ENCODE measurements around the gene DSCAM. TPM values are rescaled to one million over a fixed set of nuclear protein-coding genes. Genes with fewer than 3 reads are reported as not detected.

The DSCAM gene
- total and polyA plus RNA-seq, 10 donors = 0.02 to 2.7 (median 2.0) TPM

- intact Hi-C loops (cut with DNase I; ENCODE audit: low total_unique reads) = no loop called here
- no peaks in the 10 kb centered on the region for H3K4me1 ChIP-seq
- TF ChIP-seq POLR2A (IDR thresholded peaks at IDR 0.05) = no peak
- no peak for TF ChIP-seq POLR2AphosphoS5 (IDR thresholded peaks at IDR 0.05)
- TF ChIP-seq CTCF (IDR thresholded peaks at IDR 0.05 in 8 of 11, conservative IDR thresholded peaks at IDR 0.05 in 3 of 11) = no peak
- WGBS, 5 donors = 82 to 95% (median 85%) methylated on average over 10 of the region's 10 CpGs
- H3K27me3 ChIP-seq (replicated peaks in 1 of 7) = peaks cover 0 to 6% (median 0%) of the 10 kb centered on the region in 7 donors
- H3K36me3 ChIP-seq = no peaks in the 10 kb centered on the region
- H3K4me3 ChIP-seq = no peak overlapping the region
- no peak overlapping the region for H3K27ac ChIP-seq
- DNase-seq = no peak
- H3K9me3 ChIP-seq = peaks cover 0 to 20% (median 15%) of the 10 kb centered on the region in 8 donors
These were observed 315.9 kb downstream of the DSCAM start for GRCh38 chr21:40531016-40531415.

GRCh38 chr21:40517646-40518045 is 329.3 kb downstream of the DSCAM start:
- H3K4me3 ChIP-seq = no peak overlapping the region
- H3K27ac ChIP-seq = no peak overlapping the region
- H3K4me1 ChIP-seq = no peaks in the 10 kb centered on the region
- H3K36me3 ChIP-seq = no peaks in the 10 kb centered on the region
- DNase-seq = no peak
- intact Hi-C loops (cut with DNase I; ENCODE audit: low total_unique reads) = no loop called here
- TF ChIP-seq POLR2AphosphoS5 (IDR thresholded peaks at IDR 0.05) = no peak
- TF ChIP-seq CTCF (IDR thresholded peaks at IDR 0.05 in 8 of 11, conservative IDR thresholded peaks at IDR 0.05 in 3 of 11) = no peak
- no peak for TF ChIP-seq POLR2A (IDR thresholded peaks at IDR 0.05)
- H3K9me3 ChIP-seq = peaks cover 0 to 4% (median 0%) of the 10 kb centered on the region in 8 donors
- no peaks in the 10 kb centered on the region for H3K27me3 ChIP-seq (replicated peaks in 1 of 7)

- no peak overlapping the region for H3K27ac ChIP-seq
- 9 to 14% (median 11%) methylated on average over 7 to 8 of the region's 8 CpGs for WGBS, 5 donors
- TF ChIP-seq CTCF (IDR thresholded peaks at IDR 0.05 in 8 of 11, conservative IDR thresholded peaks at IDR 0.05 in 3 of 11) = no peak
- no peak for TF ChIP-seq POLR2A (IDR thresholded peaks at IDR 0.05)
- TF ChIP-seq POLR2AphosphoS5 (IDR thresholded peaks at IDR 0.05) = no peak
These were observed 330.6 kb downstream of the DSCAM start for GRCh38 chr21:40516335-40516734.

GRCh38 chr21:40512590-40512989 is 334.4 kb downstream of the DSCAM start:
- no peak for DNase-seq
- Histone ChIP-seq H3K27ac (no peak overlapping the region), H3K4me3 (no peak overlapping the region), H3K9me3 (peaks cover 0 to 6% (median 0%) of the 10 kb centered on the region in 8 donors), H3K27me3 (replicated peaks in 1 of 7) (no peaks in the 10 kb centered on the region), H3K4me1 (no peaks in the 10 kb centered on the region), H3K36me3 (no peaks in the 10 kb centered on the region)
- peak in 4 of 11 experiments; percentile 22 to 37 (median 34) for TF ChIP-seq CTCF (IDR thresholded peaks at IDR 0.05 in 8 of 11, conservative IDR thresholded peaks at IDR 0.05 in 3 of 11)
- no peak for TF ChIP-seq POLR2A (IDR thresholded peaks at IDR 0.05)
- TF ChIP-seq POLR2AphosphoS5 (IDR thresholded peaks at IDR 0.05) = no peak
- WGBS, 5 donors = 83 to 88% (median 86%) methylated on average over 11 of the region's 11 CpGs
- intact Hi-C loops (cut with DNase I; ENCODE audit: low total_unique reads) = no loop called here

More at GRCh38 chr21:40516335-40516734, 330.6 kb downstream of the DSCAM start:
- H3K4me3 ChIP-seq = no peak overlapping the region
- intact Hi-C loops (cut with DNase I; ENCODE audit: low total_unique reads) = no loop called here
- H3K27me3 ChIP-seq (replicated peaks in 1 of 7) = no peaks in the 10 kb centered on the region
- peaks cover 0 to 6% (median 0%) of the 10 kb centered on the region in 8 donors for H3K9me3 ChIP-seq
- no peaks in the 10 kb centered on the region for H3K4me1 ChIP-seq
- H3K36me3 ChIP-seq = no peaks in the 10 kb centered on the region
- DNase-seq = no peak

All from spleen (tissue), 11 donors.